ENCODE data around the gene SLC9C1. TPM values are rescaled to one million over a fixed set of nuclear protein-coding genes. Genes with fewer than 3 reads are reported as not detected.

SLC9C1 gene
- total RNA-seq, 3 donors from 2014 or later = 0.15 to 0.48 TPM; not detected in 1

GRCh38 chr3:112302150-112302830, 8.3 kb upstream of the SLC9C1 start:
- peak overlapping the region; percentile 47 to 64 (median 51) for H3K4me3 ChIP-seq
- H3K27ac ChIP-seq = no peak overlapping the region

DNA sequence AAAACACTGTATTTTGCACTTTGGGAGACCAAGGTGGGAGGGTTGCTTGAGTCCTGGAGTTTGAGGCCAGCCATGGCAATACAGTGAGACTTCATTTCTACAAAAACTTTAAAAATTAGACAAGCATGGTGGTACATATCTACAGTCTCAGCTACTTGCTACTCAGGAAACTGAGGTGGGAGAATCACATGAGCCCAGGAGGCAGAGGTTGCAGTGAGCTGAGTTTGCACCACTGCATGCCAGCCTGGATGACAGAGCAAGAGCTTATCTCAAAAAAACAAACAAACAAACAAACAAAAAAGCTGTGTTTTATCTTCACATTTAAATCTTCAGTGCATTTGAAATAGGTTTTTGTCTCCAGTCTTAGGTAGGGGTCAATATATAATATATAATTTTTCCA, 4.8 kb upstream of the SLC9C1 start:
- no peak for DNase-seq (ENCODE audit: low spot score in 2 of 2)
- Histone ChIP-seq H3K4me1 (no peaks in the 10 kb centered on the region), H3K36me3 (no peaks in the 10 kb centered on the region), H3K4me3 (no peak overlapping the region), H3K27me3 (no peaks in the 10 kb centered on the region), H3K9me3 (no peaks in the 10 kb centered on the region), H3K27ac (no peak overlapping the region)
- intact Hi-C loops (cut with DNase I; ENCODE audit: low total_unique reads) = no loop called here
- TF ChIP-seq, protein P1, sequence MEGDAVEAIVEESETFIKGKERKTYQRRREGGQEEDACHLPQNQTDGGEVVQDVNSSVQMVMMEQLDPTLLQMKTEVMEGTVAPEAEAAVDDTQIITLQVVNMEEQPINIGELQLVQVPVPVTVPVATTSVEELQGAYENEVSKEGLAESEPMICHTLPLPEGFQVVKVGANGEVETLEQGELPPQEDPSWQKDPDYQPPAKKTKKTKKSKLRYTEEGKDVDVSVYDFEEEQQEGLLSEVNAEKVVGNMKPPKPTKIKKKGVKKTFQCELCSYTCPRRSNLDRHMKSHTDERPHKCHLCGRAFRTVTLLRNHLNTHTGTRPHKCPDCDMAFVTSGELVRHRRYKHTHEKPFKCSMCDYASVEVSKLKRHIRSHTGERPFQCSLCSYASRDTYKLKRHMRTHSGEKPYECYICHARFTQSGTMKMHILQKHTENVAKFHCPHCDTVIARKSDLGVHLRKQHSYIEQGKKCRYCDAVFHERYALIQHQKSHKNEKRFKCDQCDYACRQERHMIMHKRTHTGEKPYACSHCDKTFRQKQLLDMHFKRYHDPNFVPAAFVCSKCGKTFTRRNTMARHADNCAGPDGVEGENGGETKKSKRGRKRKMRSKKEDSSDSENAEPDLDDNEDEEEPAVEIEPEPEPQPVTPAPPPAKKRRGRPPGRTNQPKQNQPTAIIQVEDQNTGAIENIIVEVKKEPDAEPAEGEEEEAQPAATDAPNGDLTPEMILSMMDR (IDR thresholded peaks at IDR 0.05) = no peak
- TF ChIP-seq POLR2A (IDR thresholded peaks at IDR 0.05) (no peak), POLR2AphosphoS5 (IDR thresholded peaks at IDR 0.05) (no peak)

More at GRCh38 chr3:112302150-112302830, 8.3 kb upstream of the SLC9C1 start:
- H3K9me3 ChIP-seq = no peaks in the 10 kb centered on the region
- no peak for DNase-seq (ENCODE audit: low spot score in 2 of 2)
- no peaks in the 10 kb centered on the region for H3K36me3 ChIP-seq
- intact Hi-C loops (cut with DNase I; ENCODE audit: low total_unique reads) = loop anchor here (5.0 kb wide), 1 partner anchor 620 kb away; no protein-coding TSS in a partner anchor
- no peaks in the 10 kb centered on the region for H3K4me1 ChIP-seq
- TF ChIP-seq POLR2AphosphoS5 (IDR thresholded peaks at IDR 0.05) (no peak), POLR2A (IDR thresholded peaks at IDR 0.05) (no peak)
- TF ChIP-seq, protein P1 (IDR thresholded peaks at IDR 0.05) = no peak
- no peaks in the 10 kb centered on the region for H3K27me3 ChIP-seq

DNA sequence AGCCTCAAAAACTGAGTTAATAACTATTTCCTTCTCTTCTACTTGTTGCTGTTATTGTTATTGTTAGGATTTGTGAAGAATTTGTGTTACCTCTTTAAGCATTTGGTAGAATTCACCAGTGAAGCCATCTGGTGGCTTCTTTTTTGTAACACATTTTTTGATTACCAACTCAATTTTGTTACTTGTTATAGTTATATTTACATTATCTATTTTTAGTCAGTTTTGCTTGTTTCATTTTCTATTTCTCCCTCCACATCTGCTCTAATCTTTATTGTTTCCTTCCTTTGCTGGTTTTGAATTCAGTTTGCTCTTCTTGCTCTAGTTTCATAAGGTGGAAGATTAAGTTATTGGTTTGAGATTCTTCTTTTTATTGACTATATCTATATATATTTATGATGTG, 3.7 kb upstream of the SLC9C1 start:
- Histone ChIP-seq H3K9me3 (no peaks in the 10 kb centered on the region), H3K4me3 (no peak overlapping the region), H3K27me3 (no peaks in the 10 kb centered on the region), H3K4me1 (no peaks in the 10 kb centered on the region), H3K27ac (no peak overlapping the region), H3K36me3 (no peaks in the 10 kb centered on the region)
- no peak for TF ChIP-seq POLR2AphosphoS5 (IDR thresholded peaks at IDR 0.05)
- TF ChIP-seq, protein P1 (IDR thresholded peaks at IDR 0.05) = no peak
- TF ChIP-seq POLR2A (IDR thresholded peaks at IDR 0.05) = no peak
- DNase-seq (ENCODE audit: low spot score in 2 of 2) = no peak
- intact Hi-C loops (cut with DNase I; ENCODE audit: low total_unique reads) = no loop called here

- TF ChIP-seq POLR2A (IDR thresholded peaks at IDR 0.05) = no peak
- TF ChIP-seq, protein P1 (IDR thresholded peaks at IDR 0.05) = no peak
- no peak for TF ChIP-seq POLR2AphosphoS5 (IDR thresholded peaks at IDR 0.05)
- Histone ChIP-seq H3K4me1 (no peaks in the 10 kb centered on the region), H3K36me3 (no peaks in the 10 kb centered on the region), H3K9me3 (no peaks in the 10 kb centered on the region), H3K4me3 (no peak overlapping the region), H3K27ac (no peak overlapping the region), H3K27me3 (no peaks in the 10 kb centered on the region)
- no peak for DNase-seq (ENCODE audit: low spot score in 2 of 2)
- intact Hi-C loops (cut with DNase I; ENCODE audit: low total_unique reads) = no loop called here
Measured at GRCh38 chr3:112289011-112289410, 5.0 kb downstream of the SLC9C1 start.

GRCh38 chr3:112280266-112280665, 13.8 kb downstream of the SLC9C1 start:
- no peak for DNase-seq (ENCODE audit: low spot score in 2 of 2)
- Histone ChIP-seq H3K4me1 (no peaks in the 10 kb centered on the region), H3K27ac (no peak overlapping the region), H3K27me3 (no peaks in the 10 kb centered on the region), H3K36me3 (no peaks in the 10 kb centered on the region), H3K4me3 (no peak overlapping the region), H3K9me3 (no peaks in the 10 kb centered on the region)
- intact Hi-C loops (cut with DNase I; ENCODE audit: low total_unique reads) = no loop called here
- no peak for TF ChIP-seq POLR2AphosphoS5 (IDR thresholded peaks at IDR 0.05)
- TF ChIP-seq POLR2A (IDR thresholded peaks at IDR 0.05) = no peak
- TF ChIP-seq, protein P1 (IDR thresholded peaks at IDR 0.05) = no peak
